Right lobe of liver (tissue), 6 donors: ENCODE data around the gene SNX5. TPM values are rescaled to one million over a fixed set of nuclear protein-coding genes. Genes with fewer than 3 reads are reported as not detected.

ENCODE experiments used
- ATAC-seq, 4 donors: fragments of 200-7000 bp; cut with Tn5 transposase; one replicate each; pipeline ENCODE4 v1.9.1; 2020; ENCODE audit warnings: mild to moderate bottlenecking in 4 of 4, moderate library complexity in 4 of 4
- DNase-seq, 3 donors: peaks; one replicate each; pipeline ENCODE4 v3.0.0-alpha.2; 2020
- H3K27ac ChIP-seq, 3 donors: fragments of 200-600 bp; one replicate each; pipeline ENCODE4 v1.8.0; 2022
- H3K27me3 ChIP-seq, 2 donors: fragments of 200-600 bp; one replicate each; pipeline ENCODE4 v1.8.0; 2022
- H3K36me3 ChIP-seq, 4 donors: fragments of 200-600 bp; sonication (generic) in 1 of 4; one replicate each; pipeline versions ENCODE4 v1.5.1 to v1.8.0; 2017 to 2022; ENCODE audit warnings: control low read depth in 1 of 4
- H3K4me1 ChIP-seq, 4 donors: fragments of 200-600 bp; sonication (generic) in 1 of 4; one replicate each; pipeline versions ENCODE4 v1.5.1 to v1.8.0; 2017 to 2022; ENCODE audit warnings: control low read depth in 1 of 4
- H3K4me3 ChIP-seq, 3 donors: fragments of 200-600 bp; one replicate each; pipeline ENCODE4 v1.8.0; 2022
- H3K9me3 ChIP-seq, 4 donors: fragments of 200-600 bp; sonication (generic) in 1 of 4; one replicate each; pipeline versions ENCODE4 v1.5.1 to v1.8.0; 2017 to 2022; ENCODE audit warnings: control low read depth in 1 of 4
- POLR2A ChIP-seq: fragments of 450-650 bp; IDR thresholded peaks from one replicate; pipeline ENCODE4 v1.6.1; 2017; ENCODE audit warnings: antibody characterized with exemption, mild to moderate bottlenecking
- WGBS: methylation state at CpG from one replicate; pipeline ENCODE4 v1.1.6; 2018; ENCODE audit warnings: low coverage, low lambda C conversion rate; ENCODE audit not compliant: insufficient coverage; ENCODE audit errors: missing lambda C conversion rate; 5-methylcytosine and 5-hydroxymethylcytosine counted together
- intact Hi-C, 2 donors: fragments of 100-400 bp; cut with DNase I; formaldehyde crosslinking; loops; one replicate each; pipeline versions ENCODE4 v1.11.2 to v1.14.1; 2022
- total RNA-seq, 6 experiments: library from RNA; depleted of rRNA in 2 of 6; stranded (reverse); fragments of >200 nt in 2 of 6; fragmentation: NEBNext Ultra II Directional in 3 of 6; extraction: Animal tissue kit (Norgen Biotek cat#: 25700) in 3 of 6; gene quantifications; one replicate each; pipeline versions ENCODE4 v1.1.0 to v1.2.4, GENCODE V29; 2016 to 2023
- TF ChIP-seq, protein P1 (sequence below), 4 donors: fragments of 200-600 bp in 3 of 4; fragments of 450-650 bp in 1 of 4; IDR thresholded peaks; one replicate each; pipeline versions ENCODE4 v1.5.1 to v1.8.0; 2016 to 2022; ENCODE audit warnings: antibody characterized with exemption in 4 of 4, mild to moderate bottlenecking in 2 of 4
- donor health status: DM: no; HTN: yes; CAD: no.
- donor health status: DM: no; HTN: no; CAD: no.
- donor health status: DM: no; HTN: no; CAD: no.
- donor health status: DM: no; HTN: yes; CAD: no.
- donor health status: DM: no; HTN: yes; CAD: no.

The SNX5 gene
- total RNA-seq, 6 experiments from 2014 or later = 32.6 to 74.5 (median 46.0) TPM

DNA sequence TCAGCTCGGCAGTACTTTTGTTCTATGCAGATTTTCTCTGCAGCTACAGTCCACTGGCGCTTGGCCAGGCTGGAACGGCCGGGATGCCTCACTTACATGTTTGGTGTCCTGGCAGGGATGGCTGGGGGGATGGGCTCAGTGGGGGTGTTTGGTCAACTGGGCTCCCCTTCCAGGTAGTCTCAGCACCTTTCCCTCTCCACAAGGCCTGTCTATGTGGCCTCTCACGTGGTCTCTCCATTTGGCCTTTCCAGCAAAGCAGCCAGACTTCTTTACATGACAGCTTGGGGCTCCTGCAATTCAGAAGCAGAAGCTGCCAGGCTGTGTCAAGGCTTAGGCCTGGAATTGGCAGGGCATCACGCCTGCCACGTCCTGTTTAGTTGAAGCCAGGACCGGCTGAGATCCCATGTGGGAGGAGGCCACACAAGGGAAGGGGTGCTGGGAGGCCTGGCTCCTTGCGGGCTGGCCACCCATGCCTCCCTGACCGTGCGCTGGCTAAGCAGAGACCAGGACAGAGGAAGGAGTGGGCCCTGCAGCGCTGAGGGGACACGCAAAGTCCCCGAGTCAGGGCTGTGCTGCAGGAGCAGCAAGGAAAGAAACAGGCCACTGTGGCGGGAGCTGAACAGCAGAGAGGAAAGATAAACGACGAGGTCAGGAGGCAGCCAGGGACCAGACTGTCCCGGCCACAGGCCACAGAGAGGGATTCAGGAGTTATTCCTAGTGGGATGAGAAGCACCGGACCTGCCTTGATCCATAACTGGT lies 39.1 kb upstream of the SNX5 start:
- peak; percentile 31 to 63 (median 50) for ATAC-seq

DNA sequence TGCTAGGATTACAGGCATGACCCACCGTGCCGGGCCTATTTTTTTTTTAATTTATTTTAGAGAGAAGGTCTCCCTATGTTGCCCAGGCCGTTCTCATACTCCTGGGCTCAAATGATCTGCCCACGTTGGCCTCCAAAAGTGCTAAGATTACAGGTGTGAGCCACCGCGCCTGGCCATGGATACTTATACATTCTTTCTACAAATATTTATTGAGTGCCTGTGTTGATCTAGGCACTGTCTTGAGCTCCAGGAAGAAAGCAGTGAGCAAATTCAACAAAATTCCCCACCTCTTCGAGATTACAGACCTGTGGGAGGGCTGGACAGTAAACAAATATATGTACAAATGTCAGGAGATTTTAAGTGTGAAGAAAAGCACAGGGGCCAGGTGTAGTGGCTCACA lies 38.1 kb upstream of the SNX5 start:
- no peak for DNase-seq
- Histone ChIP-seq H3K36me3 (no peaks in the 10 kb centered on the region), H3K27me3 (no peaks in the 10 kb centered on the region), H3K9me3 (no peaks in the 10 kb centered on the region), H3K4me3 (no peak overlapping the region), H3K27ac (no peak overlapping the region), H3K4me1 (peaks cover 0 to 23% (median 0%) of the 10 kb centered on the region in 4 donors)
- intact Hi-C loops = no loop called here
- TF ChIP-seq, protein P1, sequence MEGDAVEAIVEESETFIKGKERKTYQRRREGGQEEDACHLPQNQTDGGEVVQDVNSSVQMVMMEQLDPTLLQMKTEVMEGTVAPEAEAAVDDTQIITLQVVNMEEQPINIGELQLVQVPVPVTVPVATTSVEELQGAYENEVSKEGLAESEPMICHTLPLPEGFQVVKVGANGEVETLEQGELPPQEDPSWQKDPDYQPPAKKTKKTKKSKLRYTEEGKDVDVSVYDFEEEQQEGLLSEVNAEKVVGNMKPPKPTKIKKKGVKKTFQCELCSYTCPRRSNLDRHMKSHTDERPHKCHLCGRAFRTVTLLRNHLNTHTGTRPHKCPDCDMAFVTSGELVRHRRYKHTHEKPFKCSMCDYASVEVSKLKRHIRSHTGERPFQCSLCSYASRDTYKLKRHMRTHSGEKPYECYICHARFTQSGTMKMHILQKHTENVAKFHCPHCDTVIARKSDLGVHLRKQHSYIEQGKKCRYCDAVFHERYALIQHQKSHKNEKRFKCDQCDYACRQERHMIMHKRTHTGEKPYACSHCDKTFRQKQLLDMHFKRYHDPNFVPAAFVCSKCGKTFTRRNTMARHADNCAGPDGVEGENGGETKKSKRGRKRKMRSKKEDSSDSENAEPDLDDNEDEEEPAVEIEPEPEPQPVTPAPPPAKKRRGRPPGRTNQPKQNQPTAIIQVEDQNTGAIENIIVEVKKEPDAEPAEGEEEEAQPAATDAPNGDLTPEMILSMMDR (IDR thresholded peaks at IDR 0.05) = no peak
- TF ChIP-seq POLR2A = no peak
- WGBS = 90% methylated on average over 7 of the region's 7 CpGs
- no peak for ATAC-seq

More for the DNA sequence above, 39.1 kb upstream of the SNX5 start:
- no peak overlapping the region for H3K4me3 ChIP-seq
- H3K27me3 ChIP-seq = no peaks in the 10 kb centered on the region
- DNase-seq = peak; percentile 50 to 68 (median 64)
- H3K36me3 ChIP-seq = no peaks in the 10 kb centered on the region
- 28% methylated on average over 8 of the region's 19 CpGs for WGBS
- H3K27ac ChIP-seq = peak overlapping the region in 1 of 3 donors; percentile 31
- no peaks in the 10 kb centered on the region for H3K9me3 ChIP-seq
- H3K4me1 ChIP-seq = peaks cover 0 to 20% (median 0%) of the 10 kb centered on the region in 4 donors
- no peak for TF ChIP-seq POLR2A
- TF ChIP-seq, protein P1 (IDR thresholded peaks at IDR 0.05) = no peak
- intact Hi-C loops = no loop called here

DNA sequence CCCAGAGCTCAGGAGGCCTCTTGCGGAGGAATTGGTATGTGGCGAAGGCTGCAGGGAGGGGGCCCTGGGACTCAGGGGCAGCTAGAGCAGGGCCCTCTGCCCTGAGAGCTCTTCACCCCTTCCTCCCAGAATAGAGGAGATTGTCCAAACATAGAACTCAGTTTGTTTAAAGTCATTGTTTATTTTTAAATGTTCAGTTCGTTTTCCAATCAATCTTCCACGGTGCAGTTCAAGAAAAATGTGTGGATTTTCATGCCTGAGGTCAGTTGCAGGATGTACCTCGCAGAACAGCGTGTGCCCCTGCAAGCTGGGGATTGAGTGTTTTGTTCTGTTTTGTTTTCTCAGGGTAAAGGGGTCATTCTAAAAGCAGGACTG lies 37.4 kb upstream of the SNX5 start:
- peak in 2 of 4 donors; percentile 35 to 39 for ATAC-seq
- 34% methylated on average over 4 of the region's 6 CpGs for WGBS
- H3K36me3 ChIP-seq = no peaks in the 10 kb centered on the region
- H3K4me1 ChIP-seq = peaks cover 0 to 30% (median 0%) of the 10 kb centered on the region in 4 donors
- DNase-seq = no peak
- intact Hi-C loops = no loop called here
- H3K27ac ChIP-seq = no peak overlapping the region
- no peak overlapping the region for H3K4me3 ChIP-seq
- H3K9me3 ChIP-seq = no peaks in the 10 kb centered on the region
- TF ChIP-seq POLR2A = no peak
- TF ChIP-seq, protein P1 (IDR thresholded peaks at IDR 0.05) = no peak
- no peaks in the 10 kb centered on the region for H3K27me3 ChIP-seq

DNA sequence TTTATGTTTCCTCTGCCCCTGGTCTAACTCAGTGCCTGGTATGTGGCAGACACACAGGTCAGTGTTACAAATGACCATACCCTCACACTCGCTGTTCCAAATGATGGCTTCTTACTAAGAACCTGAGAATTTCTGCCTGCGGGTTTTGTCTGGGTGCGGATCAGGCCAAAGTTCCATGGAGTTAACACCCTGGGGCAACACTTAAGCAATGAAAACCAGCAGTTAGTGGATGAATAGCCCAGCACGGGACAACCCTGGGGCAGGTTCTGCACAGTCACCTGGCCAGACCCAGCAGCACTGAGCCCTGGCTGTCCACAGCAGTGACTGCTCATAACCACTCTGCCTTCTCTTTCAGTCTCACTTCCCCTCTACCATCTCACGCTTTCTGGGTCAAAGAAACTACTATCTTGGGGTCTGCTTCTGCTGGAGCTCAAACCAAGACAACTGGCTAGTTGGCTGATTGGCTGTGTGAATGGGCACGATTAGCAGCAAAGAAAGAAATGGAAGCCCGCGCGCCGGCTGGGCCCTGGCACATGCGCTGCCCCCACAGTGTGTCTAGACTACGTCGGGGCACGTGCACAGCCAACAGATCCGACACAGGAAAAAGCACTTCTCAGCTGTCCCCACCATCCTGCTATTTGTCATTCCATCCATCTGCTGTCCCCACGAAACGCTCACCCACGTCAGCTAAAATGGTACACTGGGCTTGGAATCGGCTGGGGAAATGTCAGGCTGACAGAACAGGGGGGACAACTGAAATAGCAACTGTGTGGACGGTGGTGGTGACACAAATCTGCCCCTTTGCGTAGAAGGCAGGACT lies 36.8 kb upstream of the SNX5 start:
- no peaks in the 10 kb centered on the region for H3K9me3 ChIP-seq
- H3K27me3 ChIP-seq = no peaks in the 10 kb centered on the region
- peaks cover 0 to 30% (median 0%) of the 10 kb centered on the region in 4 donors for H3K4me1 ChIP-seq
- H3K36me3 ChIP-seq = no peaks in the 10 kb centered on the region
- no peak overlapping the region for H3K4me3 ChIP-seq
- DNase-seq (no peak), ATAC-seq (peak in 1 of 4 donors; percentile 11)
- intact Hi-C loops = no loop called here
- H3K27ac ChIP-seq = no peak overlapping the region
- TF ChIP-seq POLR2A = no peak
- TF ChIP-seq, protein P1 (IDR thresholded peaks at IDR 0.05) = no peak
- 94% methylated on average over 12 of the region's 21 CpGs for WGBS
